ENCODE measurements around the gene SOCS7. TPM values are rescaled to one million over a fixed set of nuclear protein-coding genes. Genes with fewer than 3 reads are reported as not detected.

The SOCS7 gene
- total and polyA plus RNA-seq, 2 donors (not counting 1 experiment from before 2014, with no cell fraction given), result 4.8 to 9.4 TPM

GRCh38 chr17:38448208-38448771, 96.6 kb downstream of the SOCS7 start:
- H2AFZ ChIP-seq (ENCODE audit: low read length), result no peak overlapping the region
- H3K27ac ChIP-seq (ENCODE audit: insufficient read depth, low read length), result peak overlapping the region; percentile 4
- H3K4me3 ChIP-seq (replicated peaks in 1 of 4; ENCODE audit: control extremely low read depth in 1 of 4, insufficient read depth in 1 of 4, low read depth in 3 of 4, low read length in 4 of 4), result no peak overlapping the region
- H3K4me1 ChIP-seq (ENCODE audit: control insufficient read depth, extremely low read depth, insufficient read depth, low read length), result peaks cover 44% of the 10 kb centered on the region
- H3K27me3 ChIP-seq (ENCODE audit: control insufficient read depth, insufficient read depth, low read length), result no peaks in the 10 kb centered on the region
- no peak overlapping the region for H3K9ac ChIP-seq (ENCODE audit: insufficient read depth, low read length)
- H4K20me1 ChIP-seq (ENCODE audit: control insufficient read depth, extremely low read depth, insufficient read depth, low read length), result no peaks in the 10 kb centered on the region
- H3K4me2 ChIP-seq (ENCODE audit: extremely low read depth, insufficient read depth, low read length), result no peak overlapping the region
- peaks cover 56% of the 10 kb centered on the region for H3K79me2 ChIP-seq (ENCODE audit: control insufficient read depth, insufficient read depth, low read length)
- TF ChIP-seq EZH2 (IDR thresholded peaks at IDR 0.05; ENCODE audit: low read length, missing control alignments) (no peak), CTCF (conservative IDR thresholded peaks at IDR 0.05 in 1 of 2, IDR thresholded peaks at IDR 0.05 in 1 of 2; ENCODE audit: low read depth in 1 of 2, low read length in 2 of 2) (no peak)
- peaks cover 2% of the 10 kb centered on the region for H3K36me3 ChIP-seq (ENCODE audit: control insufficient read depth, insufficient read depth, low read length)
- no peaks in the 10 kb centered on the region for H3K9me3 ChIP-seq (ENCODE audit: control insufficient read depth, insufficient read depth, low read depth, low read length)
- DNase-seq (ENCODE audit: low read depth in 2 of 2), result peak in 1 of 2 donors; percentile 63

- H3K79me2 ChIP-seq (ENCODE audit: control insufficient read depth, insufficient read depth, low read length), result peaks cover 57% of the 10 kb centered on the region
- no peaks in the 10 kb centered on the region for H4K20me1 ChIP-seq (ENCODE audit: control insufficient read depth, extremely low read depth, insufficient read depth, low read length)
- no peak overlapping the region for H3K4me2 ChIP-seq (ENCODE audit: extremely low read depth, insufficient read depth, low read length)
- H3K4me3 ChIP-seq (replicated peaks in 1 of 4; ENCODE audit: control extremely low read depth in 1 of 4, insufficient read depth in 1 of 4, low read depth in 3 of 4, low read length in 4 of 4), result no peak overlapping the region
- peak in 1 of 2 donors; percentile 66 for DNase-seq (ENCODE audit: low read depth in 2 of 2)
- peaks cover 42% of the 10 kb centered on the region for H3K4me1 ChIP-seq (ENCODE audit: control insufficient read depth, extremely low read depth, insufficient read depth, low read length)
- no peak for TF ChIP-seq CTCF (conservative IDR thresholded peaks at IDR 0.05 in 1 of 2, IDR thresholded peaks at IDR 0.05 in 1 of 2; ENCODE audit: low read depth in 1 of 2, low read length in 2 of 2)
- no peak for TF ChIP-seq EZH2 (IDR thresholded peaks at IDR 0.05; ENCODE audit: low read length, missing control alignments)
- peaks cover 2% of the 10 kb centered on the region for H3K36me3 ChIP-seq (ENCODE audit: control insufficient read depth, insufficient read depth, low read length)
- H3K9me3 ChIP-seq (ENCODE audit: control insufficient read depth, insufficient read depth, low read depth, low read length), result no peaks in the 10 kb centered on the region
- H3K27me3 ChIP-seq (ENCODE audit: control insufficient read depth, insufficient read depth, low read length), result no peaks in the 10 kb centered on the region
- no peak overlapping the region for H3K27ac ChIP-seq (ENCODE audit: insufficient read depth, low read length)
- H3K9ac ChIP-seq (ENCODE audit: insufficient read depth, low read length), result no peak overlapping the region
- no peak overlapping the region for H2AFZ ChIP-seq (ENCODE audit: low read length)
Measured at GRCh38 chr17:38449364-38449763, 97.7 kb downstream of the SOCS7 start.

- peak overlapping the region; percentile 98 for H3K27ac ChIP-seq (ENCODE audit: insufficient read depth, low read length)
- no peak for DNase-seq (ENCODE audit: low read depth in 2 of 2)
- H3K36me3 ChIP-seq (ENCODE audit: control insufficient read depth, insufficient read depth, low read length), result peaks cover 2% of the 10 kb centered on the region
- no peak for TF ChIP-seq EZH2 (IDR thresholded peaks at IDR 0.05; ENCODE audit: low read length, missing control alignments)
- peak overlapping the region in 3 of 4 experiments; percentile 15 to 55 (median 25) for H3K4me3 ChIP-seq (replicated peaks in 1 of 4; ENCODE audit: control extremely low read depth in 1 of 4, insufficient read depth in 1 of 4, low read depth in 3 of 4, low read length in 4 of 4)
- H3K27me3 ChIP-seq (ENCODE audit: control insufficient read depth, insufficient read depth, low read length), result no peaks in the 10 kb centered on the region
- no peak overlapping the region for H2AFZ ChIP-seq (ENCODE audit: low read length)
- H3K9ac ChIP-seq (ENCODE audit: insufficient read depth, low read length), result no peak overlapping the region
- peaks cover 66% of the 10 kb centered on the region for H3K79me2 ChIP-seq (ENCODE audit: control insufficient read depth, insufficient read depth, low read length)
- H3K9me3 ChIP-seq (ENCODE audit: control insufficient read depth, insufficient read depth, low read depth, low read length), result no peaks in the 10 kb centered on the region
- no peaks in the 10 kb centered on the region for H4K20me1 ChIP-seq (ENCODE audit: control insufficient read depth, extremely low read depth, insufficient read depth, low read length)
- H3K4me2 ChIP-seq (ENCODE audit: extremely low read depth, insufficient read depth, low read length), result peak overlapping the region; percentile 71
- peaks cover 45% of the 10 kb centered on the region for H3K4me1 ChIP-seq (ENCODE audit: control insufficient read depth, extremely low read depth, insufficient read depth, low read length)
Measured at GRCh38 chr17:38450557-38451029, 98.9 kb downstream of the SOCS7 start.
